NB4 (cell line): Measurements from ENCODE around the gene PRSS38.

Experiments used
- CTCF ChIP-seq: IDR thresholded peaks from one replicate; pipeline ENCODE4 v1.5.1; 2012; ENCODE audit warnings: low read depth, low read length
- MAX ChIP-seq: IDR thresholded peaks from 2 replicates; pipeline ENCODE4 v1.6.1; 2011; ENCODE audit warnings: low read depth, low read length
- POLR2A ChIP-seq: IDR thresholded peaks from 2 replicates; pipeline ENCODE4 v1.6.1; 2011; ENCODE audit warnings: mild to moderate bottlenecking; ENCODE audit not compliant: insufficient read length; ENCODE audit errors: extremely low read depth

- TF ChIP-seq CTCF, result no peak
- no peak for TF ChIP-seq POLR2A
- TF ChIP-seq MAX, result 0 out of 2 replicates have a peak, but pooled peaks have one; percentile 38
Measured at GRCh38 chr1:227869851-227870305, 54.4 kb downstream of the PRSS38 start.
